Activated CD4-positive, alpha-beta T cell treated with anti-CD3 and anti-CD28 coated beads for 4 hours (primary cell): ENCODE measurements around the gene CCNL1.
"Not testable (repeated sequence)": the region's sequence is repeated elsewhere in the genome, so short reads cannot be mapped to it uniquely, and the experiment has no call there.

Experiments used
- DNase-seq, 2 donors: peaks; one replicate each; pipeline ENCODE4 v3.0.0-alpha.2; 2020

The CCNL1 gene

GRCh38 chr3:157159762-157160657, at the start of gene CCNL1:
Gene CCNL1 (minus strand): TSS chr3:157160147. CDS start chr3:157160094, 53 bp downstream.
- DNase-seq = peak; percentile 95 to 96

DNA sequence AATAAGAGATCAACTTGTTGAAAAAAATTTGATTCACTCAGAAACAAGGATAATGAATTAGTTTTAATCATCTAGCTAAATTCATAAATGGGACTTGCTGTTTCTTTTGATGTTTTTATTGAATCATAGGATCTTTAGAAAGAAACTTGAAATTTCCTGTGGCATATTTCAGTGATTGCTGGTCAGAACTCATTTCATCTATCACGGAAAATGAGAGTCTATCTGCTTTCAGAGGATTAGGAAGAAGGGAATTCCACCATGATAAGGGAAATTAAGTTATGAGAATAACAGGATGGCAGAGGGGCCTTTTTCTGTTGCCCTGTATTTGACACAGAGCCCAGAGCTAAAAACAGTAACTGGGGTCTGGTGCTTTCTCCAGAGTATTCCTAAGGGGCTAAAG, 44.9 kb upstream of the CCNL1 start:
- no peak for DNase-seq

- DNase-seq = no peak
Measured at GRCh38 chr3:157204431-157204830, 44.5 kb upstream of the CCNL1 start.

DNA sequence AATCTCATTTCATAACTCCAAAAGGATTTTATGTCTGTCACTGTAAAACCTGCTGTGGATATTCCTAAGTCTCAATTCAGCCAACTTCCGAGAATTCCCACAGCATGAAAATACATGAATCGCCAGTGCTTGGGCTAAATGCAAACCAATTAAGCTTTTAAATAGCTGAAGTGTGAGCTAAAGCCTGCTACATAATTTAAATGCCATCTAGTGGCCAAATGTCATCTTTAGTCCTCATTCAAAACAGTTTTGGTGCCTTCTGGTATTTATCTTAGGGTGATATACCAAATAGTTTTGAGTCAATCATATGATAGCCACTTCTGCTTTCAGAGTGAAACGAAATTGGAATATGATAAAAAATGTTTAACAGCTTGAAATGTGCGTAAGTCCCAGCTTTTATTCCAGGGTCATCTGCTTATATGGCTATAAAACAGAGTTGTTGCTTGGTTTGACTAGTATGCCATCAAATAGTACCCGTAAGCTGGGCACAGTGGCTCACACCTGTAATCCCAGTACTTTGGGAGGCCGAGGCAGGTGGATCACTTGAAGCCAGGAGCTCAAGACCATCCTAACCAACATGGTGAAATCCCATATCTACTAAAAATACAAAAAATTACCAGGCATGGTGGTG, 41.8 kb upstream of the CCNL1 start:
- no peak for DNase-seq

- DNase-seq = no peak
Measured at GRCh38 chr3:157199841-157200240, 39.9 kb upstream of the CCNL1 start.

DNA sequence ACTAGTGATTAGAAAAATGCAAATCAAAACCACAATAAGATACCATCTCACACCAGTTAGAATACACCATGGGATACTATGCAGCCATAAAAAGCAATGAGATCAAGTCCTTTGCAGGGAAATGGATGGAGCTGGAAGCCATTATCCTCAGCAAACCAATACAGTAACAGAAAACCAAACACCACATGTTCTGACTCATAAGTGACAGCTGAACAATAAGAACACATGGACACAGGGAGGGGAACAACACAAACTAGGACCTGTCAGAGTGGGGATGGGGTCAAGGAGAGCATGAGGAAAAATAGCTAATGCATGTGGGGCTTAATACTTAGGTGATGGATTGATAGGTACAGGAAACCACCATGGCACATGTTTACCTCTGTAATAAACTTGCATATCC, 36.0 kb upstream of the CCNL1 start:
- DNase-seq = no peak

- not testable (repeated sequence) for DNase-seq
Measured at GRCh38 chr3:157191149-157191548, 31.2 kb upstream of the CCNL1 start.

DNA sequence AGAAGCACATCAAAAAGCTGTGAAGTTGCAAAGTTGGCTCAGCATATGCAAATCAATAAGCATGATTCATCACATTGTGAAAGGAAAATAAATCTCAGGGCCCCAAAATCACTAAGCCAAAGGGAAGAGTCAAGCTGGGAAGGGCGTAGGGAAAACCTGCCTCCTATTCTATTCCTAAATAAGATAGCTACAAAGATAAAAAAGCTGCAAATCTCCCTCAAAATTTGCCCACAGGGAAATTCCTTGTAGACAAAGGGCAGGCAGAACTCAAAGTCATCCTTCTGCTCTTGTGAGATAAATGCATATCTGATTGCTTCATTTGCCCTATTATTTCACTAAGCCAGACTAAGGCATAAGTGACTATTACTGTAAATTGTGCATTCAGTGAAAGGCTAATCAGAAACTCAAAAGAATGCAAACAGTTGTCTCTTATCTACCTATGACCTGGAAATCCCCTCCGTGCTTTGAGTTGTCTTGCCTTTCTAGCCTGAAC, 30.5 kb upstream of the CCNL1 start:
- no peak for DNase-seq

- DNase-seq = no peak
Measured at GRCh38 chr3:157188391-157188790, 28.4 kb upstream of the CCNL1 start.

GRCh38 chr3:157182879-157183278, 22.9 kb upstream of the CCNL1 start:
- DNase-seq = no peak

DNA sequence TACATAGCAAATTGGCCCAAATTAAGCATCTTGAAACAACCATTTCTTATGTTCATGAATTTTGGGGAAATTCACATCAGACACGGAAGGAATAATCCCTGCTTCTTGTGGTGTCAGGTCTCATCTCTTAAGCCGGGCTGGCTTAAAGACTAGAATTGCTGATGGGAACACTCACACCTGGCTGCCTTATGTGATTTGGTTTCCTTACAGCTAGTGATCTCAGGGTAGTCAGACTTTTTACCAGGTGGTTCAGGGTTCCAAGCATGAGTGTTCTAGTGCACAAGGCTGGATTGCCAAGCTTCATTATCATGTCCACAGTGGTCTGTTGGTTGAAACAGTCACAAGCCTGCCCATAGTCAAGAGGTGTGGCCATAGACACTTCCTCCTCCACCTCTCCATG, 20.3 kb upstream of the CCNL1 start:
- no peak for DNase-seq

DNA sequence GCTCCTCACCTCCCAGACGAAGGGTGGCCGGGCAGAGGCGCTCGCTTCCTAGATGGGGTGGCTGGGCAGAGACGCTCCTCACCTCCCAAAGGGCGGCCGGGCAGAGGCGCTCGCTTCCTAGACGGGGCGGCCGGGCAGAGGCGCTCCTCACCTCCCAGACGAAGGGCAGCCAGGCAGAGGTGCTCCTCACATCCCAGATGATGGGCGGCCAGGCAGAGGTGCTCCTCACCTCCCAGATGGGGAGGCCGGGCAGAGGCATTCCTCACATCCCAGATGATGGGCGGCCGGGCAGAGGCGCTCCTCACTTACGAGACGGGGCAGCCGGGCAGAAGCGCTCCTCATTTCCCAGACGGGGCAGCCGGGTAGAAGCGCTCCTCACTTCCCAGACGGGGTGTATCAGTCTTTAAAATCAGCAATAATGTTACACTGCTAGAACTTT, 19.4 kb upstream of the CCNL1 start:
- DNase-seq = no peak

DNA sequence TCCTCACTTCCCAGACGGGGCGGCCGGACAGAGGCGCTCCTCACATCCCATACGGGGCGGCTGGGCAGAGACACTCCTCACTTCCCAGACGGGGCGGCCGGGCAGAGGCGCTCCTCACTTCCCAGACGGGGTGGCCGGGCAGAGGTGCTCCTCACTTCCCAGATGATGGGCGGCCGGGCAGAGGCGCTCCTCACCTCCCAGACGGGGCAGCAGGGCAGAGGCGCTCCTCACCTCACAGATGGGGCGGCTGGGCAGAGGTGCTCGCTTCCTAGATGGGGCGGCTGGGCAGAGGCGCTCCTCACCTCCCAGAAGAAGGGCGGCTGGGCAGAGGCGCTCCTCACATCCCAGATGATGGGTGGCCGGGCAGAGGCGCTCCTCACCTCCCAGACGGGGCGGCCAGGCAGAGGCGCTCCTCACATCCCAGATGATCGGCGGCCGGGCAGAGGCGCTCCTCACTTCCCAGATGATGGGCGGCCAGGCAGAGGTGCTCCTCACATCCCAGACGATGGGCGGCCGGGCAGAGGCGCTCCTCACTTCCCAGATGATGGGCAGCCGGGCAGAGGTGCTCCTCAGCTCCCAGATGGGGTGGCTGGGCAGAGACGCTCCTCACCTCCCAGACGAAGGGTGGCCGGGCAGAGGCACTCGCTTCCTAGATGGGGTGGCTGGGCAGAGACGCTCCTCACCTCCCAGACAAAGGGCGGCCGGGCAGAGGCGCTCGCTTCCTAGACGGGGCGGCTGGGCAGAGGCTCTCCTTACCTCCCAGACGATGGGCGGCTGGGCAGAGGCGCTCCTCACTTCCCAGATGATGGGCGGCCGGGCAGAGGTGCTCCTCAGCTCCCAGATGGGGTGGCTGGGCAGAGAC, 18.8 kb upstream of the CCNL1 start:
- not testable (repeated sequence) for DNase-seq

GRCh38 chr3:157177801-157178453, 18.0 kb upstream of the CCNL1 start:
- not testable (repeated sequence) for DNase-seq

- no peak for DNase-seq
Measured at GRCh38 chr3:157176934-157177333, 17.0 kb upstream of the CCNL1 start.

GRCh38 chr3:157175691-157176507, 16.0 kb upstream of the CCNL1 start:
- peak in 1 of 2 donors; percentile 15 for DNase-seq

GRCh38 chr3:157174649-157175498, 14.9 kb upstream of the CCNL1 start:
- DNase-seq = peak; percentile 99

DNA sequence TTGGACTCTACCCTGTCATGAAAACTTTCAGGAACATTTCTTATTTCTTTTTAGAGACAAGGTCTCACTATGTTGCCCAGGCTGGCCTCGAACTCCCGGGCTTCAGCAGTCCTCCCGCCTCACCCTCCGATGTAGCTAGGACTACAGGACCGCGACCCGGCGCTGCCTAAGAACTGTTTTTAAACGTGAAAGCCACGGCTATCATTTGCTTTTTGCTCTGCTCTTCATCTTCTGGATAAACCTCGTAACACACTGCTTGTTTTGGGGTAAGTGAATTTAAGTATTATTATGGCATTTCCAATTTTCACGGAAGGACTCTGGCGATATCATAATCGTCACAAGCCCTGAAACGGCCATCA, 14.3 kb upstream of the CCNL1 start:
- DNase-seq = peak in 1 of 2 donors; percentile 14

DNA sequence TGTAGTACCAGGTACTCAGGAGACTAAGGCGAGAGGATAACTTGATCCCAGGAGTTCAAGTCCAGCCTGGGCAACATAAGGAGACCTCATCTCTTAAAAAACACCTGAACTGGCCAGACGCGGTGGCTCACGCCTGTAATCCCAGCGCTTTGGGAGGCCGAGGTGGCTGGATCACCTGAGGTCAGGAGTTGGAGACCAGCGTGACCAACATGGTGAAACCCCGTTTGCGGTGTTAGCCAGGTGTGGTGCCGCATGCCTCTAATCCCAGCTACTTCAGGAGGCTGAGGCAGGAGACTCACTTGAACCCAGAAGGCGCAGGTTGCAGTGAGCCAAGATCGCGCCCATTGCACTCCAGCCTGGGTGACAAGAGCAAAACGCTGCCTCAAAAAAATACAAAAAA, 13.4 kb upstream of the CCNL1 start:
- not testable (repeated sequence) for DNase-seq

DNA sequence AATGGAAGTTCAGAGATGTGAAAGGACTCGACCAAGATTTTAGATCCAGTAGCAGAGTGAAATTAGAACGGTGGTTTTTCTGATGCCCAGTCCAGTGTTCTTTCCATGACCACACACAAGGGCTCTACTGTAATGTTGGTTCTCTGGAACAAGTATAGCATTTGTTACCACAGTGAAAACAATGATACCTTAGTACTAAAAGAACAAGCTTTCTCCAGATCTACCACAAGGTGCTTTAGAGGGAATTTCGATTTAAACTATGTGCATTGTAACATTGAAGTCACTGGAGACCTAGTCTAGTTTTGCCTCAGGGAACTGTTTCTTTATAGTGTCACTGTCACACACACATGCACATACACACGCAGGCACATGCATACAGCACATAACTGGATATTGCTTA, 12.8 kb upstream of the CCNL1 start:
- no peak for DNase-seq

DNA sequence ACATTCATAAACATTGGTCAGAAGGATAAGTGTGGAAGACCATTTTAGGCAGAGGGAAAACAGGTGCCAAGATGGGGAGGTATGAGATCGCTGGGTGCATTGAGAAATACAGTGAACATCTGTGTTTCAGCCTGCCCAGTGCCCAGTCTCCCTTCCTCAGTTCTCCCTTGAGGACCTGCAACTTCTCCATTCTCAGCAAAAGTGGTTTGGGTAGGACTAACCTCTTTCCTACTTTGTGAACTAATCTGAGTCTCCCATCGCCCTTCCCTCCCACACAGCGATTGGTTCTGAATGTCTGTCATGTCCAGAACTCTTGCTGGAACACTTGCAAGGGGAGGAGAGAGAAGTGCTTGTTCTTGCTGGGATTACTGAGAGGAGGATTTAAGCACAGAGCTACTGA, 10.9 kb upstream of the CCNL1 start:
- DNase-seq = no peak
